Fibroblast of the aortic adventitia (primary cell): ENCODE results near the gene C1orf210. TPM values are rescaled to one million over a fixed set of nuclear protein-coding genes. Genes with fewer than 3 reads are reported as not detected.

Experiments used
- DNase-seq: peaks from one replicate; pipeline ENCODE4 v3.0.0-alpha.2; 2010; ENCODE audit warnings: low read depth
- H3K4me3 ChIP-seq: 2 replicates; pipeline ENCODE4 v1.5.1; 2011; ENCODE audit warnings: low read depth, mild to moderate bottlenecking, control low read depth, low read length, moderate library complexity
- CTCF ChIP-seq: IDR thresholded peaks from 2 replicates; pipeline ENCODE4 v1.5.1; 2011; ENCODE audit warnings: mild to moderate bottlenecking, low read length, control low read depth, inconsistent platforms; ENCODE audit not compliant: insufficient read depth
- total RNA-seq: library from RNA; depleted of rRNA; stranded (reverse); fragments of >200 nt; gene quantifications from 2 replicates; pipeline ENCODE4 v1.2.3, GENCODE V29; 2012; ENCODE audit warnings: low replicate concordance

The C1orf210 gene
- total RNA-seq, 1 donor, result not detected

GRCh38 chr1:43251024-43251423 is 34.4 kb downstream of the C1orf210 start:
- no peak overlapping the region for H3K4me3 ChIP-seq
- TF ChIP-seq CTCF, result no peak
- no peak for DNase-seq

- no peak for DNase-seq
- TF ChIP-seq CTCF, result no peak
- no peak overlapping the region for H3K4me3 ChIP-seq
Measured at GRCh38 chr1:43250351-43250761, 35.0 kb downstream of the C1orf210 start.

- DNase-seq, result no peak
- no peak for TF ChIP-seq CTCF
Measured at GRCh38 chr1:43247256-43247921, 38.0 kb downstream of the C1orf210 start.

DNA sequence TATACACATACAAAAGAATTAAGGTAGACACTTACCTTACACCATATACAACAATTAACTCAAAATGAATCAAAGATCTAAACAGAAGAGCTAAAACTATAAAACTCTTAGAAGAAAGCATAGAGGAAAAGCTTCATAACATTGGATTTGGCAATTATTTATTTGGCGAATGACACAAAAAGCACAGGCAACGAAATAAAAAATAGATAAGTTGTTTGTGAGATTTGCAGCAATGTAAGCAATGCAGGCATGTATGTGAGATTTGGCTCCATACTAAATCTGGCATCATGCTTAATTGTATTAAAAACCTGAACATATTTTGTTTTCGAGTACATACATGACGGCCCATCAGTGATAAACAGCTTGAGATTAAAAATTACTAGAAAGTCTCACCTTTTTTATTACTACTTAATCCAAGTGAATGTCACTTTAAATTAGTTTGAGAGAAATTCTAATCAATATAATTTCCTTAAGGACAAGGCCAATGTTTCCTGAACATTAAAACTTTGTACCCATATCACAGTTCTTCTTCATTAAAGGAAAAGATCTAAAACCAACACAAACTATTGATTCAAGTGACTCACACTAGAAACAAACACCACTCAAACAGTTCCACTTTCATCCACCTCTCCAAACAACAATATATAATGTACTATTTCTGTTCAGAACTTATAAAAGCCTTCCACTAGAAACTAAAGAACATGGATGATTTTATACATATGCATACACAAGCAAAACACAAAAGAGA is 38.7 kb downstream of the C1orf210 start:
- TF ChIP-seq CTCF, result no peak
- no peak overlapping the region for H3K4me3 ChIP-seq
- no peak for DNase-seq

More at GRCh38 chr1:43247256-43247921, 38.0 kb downstream of the C1orf210 start:
- no peak overlapping the region for H3K4me3 ChIP-seq

DNA sequence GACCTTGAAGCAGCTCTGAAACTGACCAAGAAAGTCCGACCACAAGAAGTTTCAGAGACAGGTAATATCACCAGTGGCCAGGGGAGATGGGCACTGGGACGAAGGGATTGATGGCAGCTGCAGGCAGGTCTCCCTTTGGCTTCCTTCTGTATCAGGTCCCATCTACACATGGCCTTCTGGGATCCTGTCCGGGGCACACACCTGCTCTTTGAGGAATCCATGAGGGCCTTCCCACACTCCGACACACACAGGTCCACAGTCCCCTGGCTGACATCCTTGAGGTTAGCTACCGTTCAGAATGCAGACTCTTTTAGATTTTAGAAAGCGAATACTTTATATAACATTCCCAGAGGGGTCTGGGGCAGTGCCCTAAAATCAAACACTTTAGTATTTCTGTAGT is 42.1 kb downstream of the C1orf210 start:
- no peak overlapping the region for H3K4me3 ChIP-seq
- DNase-seq, result no peak
- TF ChIP-seq CTCF, result no peak

DNA sequence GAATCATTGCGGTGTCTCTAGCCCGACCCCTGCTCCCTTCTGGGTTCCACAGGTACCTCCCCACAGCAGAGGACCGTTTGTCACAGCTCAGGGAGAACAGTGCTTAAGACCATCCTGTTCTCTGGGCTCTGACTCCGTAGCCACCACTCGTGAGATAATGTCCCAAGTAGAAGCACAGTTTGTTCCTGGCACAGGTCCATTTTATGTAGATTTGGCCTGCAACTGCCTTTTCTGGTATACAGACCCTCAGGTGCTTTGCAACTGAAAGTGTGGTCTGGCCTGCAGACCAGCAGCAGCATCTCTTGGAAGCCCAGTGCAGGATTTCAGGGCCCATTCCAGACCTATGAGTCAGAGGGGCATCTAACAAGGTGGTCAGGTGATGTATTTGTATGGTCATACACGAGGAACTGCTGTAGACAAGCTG is 44.0 kb downstream of the C1orf210 start:
- no peak overlapping the region for H3K4me3 ChIP-seq
- DNase-seq, result peak; percentile 37
- TF ChIP-seq CTCF, result no peak
